Panc1 (cell line): Measurements from ENCODE around the gene RPRD1B. TPM values are rescaled to one million over a fixed set of nuclear protein-coding genes. Genes with fewer than 3 reads are reported as not detected.

Experiments
- ATAC-seq: fragments of 200-7000 bp; cut with Tn5 transposase; 2 replicates; pipeline ENCODE4 v1.9.1; 2020; ENCODE audit warnings: mild to moderate bottlenecking, moderate library complexity
- BruUV-seq: library from RNA; stranded (reverse); fragments of 400-500 nt; replicated peaks from 2 replicates; lab custom pipeline; 2021; lab: Mats Ljungman, UMichigan
- CTCF ChIA-PET: fragments of 300-600 bp; sonication (Branson Sonifier 250); formaldehyde crosslinking; loops from one replicate; lab custom pipeline; 2022; ENCODE audit warnings: antibody characterized with exemption; lab: Charles Lee
- POLR2A ChIA-PET: fragments of 300-600 bp; sonication (Branson Sonifier 250); formaldehyde crosslinking; loops from one replicate; lab custom pipeline; 2022; ENCODE audit warnings: antibody characterized with exemption; lab: Charles Lee
- DNase-seq: peaks from one replicate; pipeline ENCODE4 v3.0.0-alpha.2; 2010; ENCODE audit warnings: low read depth, low spot score
- H3K27ac ChIP-seq: 2 replicates; pipeline ENCODE4 v1.5.1; 2011; ENCODE audit warnings: mild to moderate bottlenecking, low read length, inconsistent platforms
- H3K27me3 ChIP-seq: fragments of 200-500 bp; sonication (Bioruptor generic); 2 replicates; pipeline ENCODE4 v1.6.0; 2014; ENCODE audit warnings: low read length, inconsistent platforms; ENCODE audit not compliant: control insufficient read depth, insufficient read depth
- H3K36me3 ChIP-seq: fragments of 200-500 bp; sonication (Bioruptor generic); 2 replicates; pipeline ENCODE4 v1.5.1; 2014; ENCODE audit warnings: inconsistent platforms, mild to moderate bottlenecking, low read length, moderate library complexity; ENCODE audit not compliant: control insufficient read depth, insufficient read depth
- H3K4me1 ChIP-seq: 2 replicates; pipeline ENCODE4 v1.5.1; 2011; ENCODE audit warnings: inconsistent platforms, mild to moderate bottlenecking, low read length, moderate library complexity; ENCODE audit not compliant: control insufficient read depth, insufficient read depth
- H3K4me3 ChIP-seq, 2 experiments: 2 replicates each; pipeline ENCODE4 v1.5.1; 2011 to 2012; ENCODE audit warnings: low read depth in 2 of 2, low read length in 2 of 2, mild to moderate bottlenecking in 2 of 2, inconsistent platforms in 1 of 2, moderate library complexity in 1 of 2
- H3K9me3 ChIP-seq: fragments of 200-500 bp; sonication (Bioruptor generic); 2 replicates; pipeline ENCODE4 v1.5.1; 2014; ENCODE audit warnings: low read depth, mild to moderate bottlenecking, inconsistent platforms, low read length, moderate library complexity; ENCODE audit not compliant: control insufficient read depth, insufficient read depth
- CTCF ChIP-seq: fragments of 450-650 bp; IDR thresholded peaks from 2 replicates; pipeline ENCODE4 v1.5.1; 2017; ENCODE audit warnings: mild to moderate bottlenecking
- POLR2AphosphoS5 ChIP-seq: IDR thresholded peaks from 2 replicates; pipeline ENCODE4 v1.6.1; 2012; ENCODE audit warnings: mild to moderate bottlenecking, low read depth, low read length, moderate library complexity
- REST ChIP-seq, 2 experiments: IDR thresholded peaks; 2 replicates each; pipeline ENCODE4 v1.6.1; 2011 to 2012; ENCODE audit warnings: low read depth in 2 of 2, control low read depth in 1 of 2, low read length in 1 of 2, mild to moderate bottlenecking in 1 of 2, moderate library complexity in 1 of 2; ENCODE audit not compliant: insufficient read depth in 1 of 2
- SIN3A ChIP-seq: IDR thresholded peaks from 2 replicates; pipeline ENCODE4 v1.6.1; 2012; ENCODE audit warnings: low read depth, mild to moderate bottlenecking, low read length, moderate library complexity, borderline replicate concordance; ENCODE audit not compliant: insufficient read depth
- TCF7L2 ChIP-seq: IDR thresholded peaks from 2 replicates; pipeline ENCODE4 v1.6.1; 2011; ENCODE audit warnings: mild to moderate bottlenecking, low read depth, low read length, inconsistent platforms
- in situ Hi-C: cut with HindIII; loops from 2 replicates; pipeline ENCODE4 v1.10.0; 2016; ENCODE audit warnings: low sequenced_read_pairs, low pct_unique_long_range_greater_than_20kb
- intact Hi-C: fragments of 100-400 bp; cut with micrococcal nuclease; formaldehyde crosslinking; loops from one replicate; pipeline ENCODE4 v1.10.0; 2022; ENCODE audit not compliant: unreplicated experiment
- total RNA-seq: library from RNA; stranded (reverse); gene quantifications from one replicate; pipeline ENCODE4 v1.2.1, GENCODE V29; 2021; ENCODE audit not compliant: unreplicated experiment

RPRD1B gene
- total RNA-seq, 1 experiment from 2014 or later, result 33.6 TPM

- peak overlapping the region; percentile 75 for H3K27ac ChIP-seq
- H3K36me3 ChIP-seq, result no peaks in the 10 kb centered on the region
- DNase-seq (no peak), ATAC-seq (peak; percentile 91)
- in situ Hi-C loops (no loop called here), intact Hi-C loops (no loop called here)
- H3K4me3 ChIP-seq, result no peak overlapping the region
- H3K9me3 ChIP-seq, result no peaks in the 10 kb centered on the region
- no TSS peak for BruUV-seq
- TF ChIP-seq REST (IDR thresholded peaks at IDR 0.05; ENCODE audit: insufficient read depth in 1 of 2, low read depth in 2 of 2, low read length in 1 of 2), result no peak
- TF ChIP-seq SIN3A, result no peak
- TF ChIP-seq POLR2AphosphoS5, result no peak
- TF ChIP-seq CTCF, result no peak
- TF ChIP-seq TCF7L2, result no peak
- ChIA-PET POLR2A (no interaction called here), CTCF (no interaction called here)
- H3K27me3 ChIP-seq, result no peaks in the 10 kb centered on the region
- peaks cover 4% of the 10 kb centered on the region; the same call in 1 of the 2 replicates for H3K4me1 ChIP-seq
Observed at GRCh38 chr20:38117635-38118034, 84.1 kb downstream of the RPRD1B start.

- CTCF ChIA-PET, result no interaction called here
- DNase-seq (no peak), ATAC-seq (no peak)
- no peak for TF ChIP-seq TCF7L2
- TF ChIP-seq SIN3A, result no peak
- no peak for TF ChIP-seq POLR2AphosphoS5
- no peak for TF ChIP-seq REST (IDR thresholded peaks at IDR 0.05; ENCODE audit: insufficient read depth in 1 of 2, low read depth in 2 of 2, low read length in 1 of 2)
- no peak for TF ChIP-seq CTCF
- Histone ChIP-seq H3K36me3 (no peaks in the 10 kb centered on the region), H3K4me1 (peaks cover 7% of the 10 kb centered on the region), H3K9me3 (no peaks in the 10 kb centered on the region), H3K27me3 (no peaks in the 10 kb centered on the region), H3K27ac (no peak overlapping the region; the same call in 1 of the 2 replicates), H3K4me3 (no peak overlapping the region)
- intact Hi-C loops (no loop called here), in situ Hi-C loops (no loop called here)
- no TSS peak for BruUV-seq
- POLR2A ChIA-PET, result no interaction called here
Observed at GRCh38 chr20:38119446-38119845, 85.9 kb downstream of the RPRD1B start.
